DLD1 (cell line): ENCODE results near the gene SCARB1.

Experiments used
- in situ Hi-C: cut with HindIII; loops from 2 replicates; pipeline ENCODE4 v1.10.0; 2017; ENCODE audit warnings: low sequenced_read_pairs

Gene SCARB1

DNA sequence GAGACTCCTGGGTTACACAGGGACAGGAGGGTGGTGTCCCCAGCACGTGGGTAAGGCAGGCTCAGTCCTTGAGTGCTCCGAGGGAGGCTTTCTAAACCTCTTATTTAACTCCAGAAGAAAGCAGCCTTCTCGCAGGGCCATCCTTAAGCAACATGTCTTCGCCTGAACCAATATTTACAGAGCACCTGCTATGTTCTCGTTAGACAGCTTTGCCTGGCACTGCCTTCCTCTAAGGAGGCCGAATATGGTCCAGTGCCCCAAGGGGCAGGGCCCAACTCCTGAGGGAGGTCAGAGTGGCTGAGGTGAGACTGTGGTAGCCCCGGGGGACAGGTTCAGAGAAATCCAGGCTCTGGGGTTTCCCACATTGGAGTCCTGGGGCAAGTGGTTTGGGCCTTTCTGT is 2.1 kb upstream of the SCARB1 start:
- in situ Hi-C loops = no loop called here

DNA sequence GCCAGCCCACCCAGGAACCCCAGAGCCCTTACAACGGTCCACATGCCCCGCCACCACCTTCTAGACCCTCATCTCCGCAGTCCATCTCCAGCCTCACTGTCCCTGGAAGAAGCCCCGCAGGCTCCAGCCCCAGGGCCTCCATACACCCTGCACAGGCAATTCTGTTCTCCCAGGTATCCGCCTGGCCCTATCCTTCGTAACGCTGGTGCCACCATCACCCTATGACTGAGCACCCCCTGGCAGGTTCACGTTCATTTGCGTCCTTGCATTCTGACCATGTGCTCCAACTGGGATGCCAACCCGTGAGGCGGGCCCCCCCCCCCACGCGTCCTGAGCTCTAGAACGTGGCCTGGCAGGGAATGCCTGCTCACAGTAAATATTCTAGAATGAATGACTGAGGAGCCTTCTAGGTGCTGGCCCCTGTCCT is 675 bp upstream of the SCARB1 start:
- in situ Hi-C loops = no loop called here

DNA sequence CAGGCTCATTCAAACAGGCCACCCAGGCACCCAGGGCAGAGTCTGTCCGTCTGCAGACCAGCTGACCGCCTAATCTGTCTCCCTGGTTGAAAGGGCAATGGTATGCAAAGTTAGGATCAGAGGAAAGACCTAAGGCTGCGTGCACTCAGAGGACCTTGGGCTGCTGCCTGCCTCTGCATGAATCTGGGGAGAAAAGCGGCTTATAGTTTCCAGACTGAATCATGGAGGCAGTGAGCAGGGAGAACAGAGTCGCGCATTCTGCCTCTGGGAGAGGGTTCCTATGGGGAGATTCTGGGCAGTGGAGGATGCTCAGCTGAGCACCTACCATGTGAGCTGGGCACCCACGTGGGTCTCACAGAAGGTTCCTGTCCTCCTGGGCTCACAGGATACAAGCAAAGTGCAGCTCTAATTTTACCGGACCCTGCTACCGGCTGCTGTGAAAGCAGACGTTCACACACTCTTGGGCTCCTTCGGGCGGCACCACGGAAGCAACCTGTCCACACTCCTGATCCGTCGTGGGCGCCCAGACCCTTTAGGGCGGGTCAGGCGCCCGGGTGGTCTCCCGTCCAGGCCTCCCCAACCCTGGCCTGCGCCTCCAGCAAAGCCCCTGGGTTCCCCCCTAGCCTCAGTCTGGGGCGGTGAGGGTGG is 772 bp downstream of the SCARB1 start:
- in situ Hi-C loops = no loop called here

DNA sequence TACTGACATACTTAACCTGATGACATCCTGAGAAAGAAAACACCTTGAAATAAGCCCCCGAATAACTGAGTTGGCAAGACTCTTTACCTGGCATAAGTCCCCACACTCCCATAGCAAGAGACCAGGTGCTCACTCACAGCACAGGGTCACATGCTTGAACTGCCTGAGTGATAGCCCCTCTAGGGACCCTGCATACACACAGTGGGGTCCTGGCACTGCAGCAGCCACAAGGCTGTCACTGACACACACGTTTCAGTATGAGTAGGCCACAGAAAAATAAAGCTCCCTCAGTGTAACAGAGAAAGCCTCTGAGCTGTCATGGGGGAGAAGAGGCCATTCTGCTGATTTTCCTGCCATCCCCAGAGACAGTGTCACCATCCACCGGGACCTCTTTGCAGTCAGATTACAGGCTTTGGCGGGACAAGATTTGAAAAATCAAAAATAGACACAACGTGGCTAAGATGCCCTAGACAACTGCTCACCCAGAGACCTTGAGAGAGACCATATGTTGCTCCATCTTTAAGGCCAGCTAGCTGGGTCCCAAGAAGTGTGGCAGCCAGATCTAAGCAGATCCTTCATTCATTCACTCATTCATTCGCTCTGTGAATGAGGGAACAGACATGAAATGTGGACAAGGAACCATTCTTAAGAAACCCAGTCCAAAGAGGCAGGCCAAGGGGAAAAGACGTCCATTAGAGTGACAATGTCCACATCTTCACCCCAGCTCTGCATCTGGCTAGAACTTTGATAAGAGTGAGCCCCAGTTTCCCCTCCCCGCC is 1.6 kb downstream of the SCARB1 start:
- in situ Hi-C loops = no loop called here

DNA sequence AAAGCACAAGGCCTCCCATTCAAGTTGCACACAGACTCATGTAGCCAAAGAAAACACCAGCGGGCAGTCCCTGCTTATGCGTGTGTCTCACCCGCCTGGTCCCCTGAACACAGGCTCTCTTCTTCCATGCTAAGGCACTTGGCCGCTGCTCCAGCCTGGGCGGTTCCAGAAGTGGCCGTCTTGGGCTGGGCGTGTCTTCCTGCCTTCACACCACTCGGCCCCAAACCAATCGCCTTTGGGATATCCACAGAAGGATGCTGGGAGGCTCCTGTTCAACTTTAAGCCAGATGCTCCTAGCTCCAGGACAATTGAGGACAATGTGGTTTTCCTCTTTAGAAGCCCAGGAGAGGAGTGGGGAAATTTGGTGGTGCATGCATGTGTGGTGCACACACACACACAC is 2.2 kb downstream of the SCARB1 start:
- in situ Hi-C loops = no loop called here

DNA sequence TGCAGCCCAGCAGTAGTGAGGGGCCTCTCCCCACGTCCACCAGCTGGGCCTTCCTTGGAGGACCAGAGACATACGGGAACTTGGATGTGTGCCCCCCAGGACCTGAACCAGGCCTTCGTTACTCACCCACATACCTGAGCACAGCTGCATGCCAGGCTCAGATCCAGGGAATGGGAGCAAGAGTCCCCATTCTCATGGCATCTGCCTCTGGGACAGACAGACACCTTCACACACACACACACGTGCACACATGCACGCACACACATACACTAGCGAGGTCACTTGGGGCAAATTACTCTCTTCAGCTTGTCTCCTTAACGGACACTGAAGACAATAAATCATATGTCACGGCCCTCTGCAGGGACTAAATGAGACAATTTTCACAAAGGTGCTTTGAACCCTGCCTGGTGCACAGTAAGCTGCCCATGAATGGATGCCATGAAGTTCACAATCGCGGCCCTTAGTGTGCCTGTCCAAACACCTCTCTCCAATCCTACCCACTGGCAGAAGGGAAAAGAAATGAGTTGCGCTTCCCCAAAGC is 5.7 kb downstream of the SCARB1 start:
- in situ Hi-C loops = no loop called here

DNA sequence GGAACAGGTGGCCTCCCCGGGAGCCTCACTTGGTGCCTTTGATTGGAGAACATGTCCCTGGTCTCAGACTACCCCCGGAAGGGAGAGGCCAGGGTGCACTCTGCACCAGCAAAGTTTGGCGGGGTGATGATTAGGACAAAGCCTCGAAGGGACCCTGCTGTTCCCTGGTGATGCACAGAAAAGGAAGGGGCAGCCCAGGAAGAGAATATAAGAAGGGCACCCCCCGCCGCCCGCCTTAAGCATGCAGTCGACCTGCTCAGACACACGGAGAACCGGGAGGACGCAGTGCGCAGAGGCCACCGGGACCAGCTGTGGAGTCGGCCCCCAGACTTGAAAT is 6.9 kb downstream of the SCARB1 start:
- in situ Hi-C loops = no loop called here

DNA sequence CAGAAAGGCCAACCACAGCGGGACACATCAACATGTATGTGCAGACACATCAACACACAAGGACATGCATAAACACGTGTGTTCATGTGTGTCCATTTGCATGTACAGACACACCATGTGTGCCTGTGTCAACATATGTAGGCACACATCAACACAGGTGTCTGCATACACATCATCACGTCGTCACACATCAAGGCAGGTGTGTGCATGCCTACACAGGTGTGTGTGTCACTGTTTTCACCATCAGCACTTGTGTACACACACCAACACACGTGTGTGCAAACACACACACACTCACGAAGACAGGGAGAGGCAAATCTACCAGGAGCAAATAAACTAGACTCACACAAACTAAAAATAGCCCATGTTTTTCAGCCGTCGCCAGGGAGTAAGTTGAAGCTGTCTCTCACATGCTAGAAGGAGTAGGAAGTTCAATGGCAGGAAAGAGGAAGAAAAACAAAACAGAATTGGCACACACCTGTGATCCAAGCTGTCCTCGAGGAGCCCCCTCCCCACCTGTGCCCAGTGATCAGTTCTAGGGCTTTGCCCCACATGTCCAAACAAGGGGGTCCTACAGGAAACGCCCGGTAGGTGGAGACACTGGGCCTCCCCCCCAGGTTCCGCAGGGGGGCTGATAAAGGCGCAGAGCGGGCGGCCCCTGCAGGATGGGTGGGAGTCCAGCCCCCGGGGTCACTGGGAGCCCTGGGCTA is 7.4 kb downstream of the SCARB1 start:
- in situ Hi-C loops = no loop called here

DNA sequence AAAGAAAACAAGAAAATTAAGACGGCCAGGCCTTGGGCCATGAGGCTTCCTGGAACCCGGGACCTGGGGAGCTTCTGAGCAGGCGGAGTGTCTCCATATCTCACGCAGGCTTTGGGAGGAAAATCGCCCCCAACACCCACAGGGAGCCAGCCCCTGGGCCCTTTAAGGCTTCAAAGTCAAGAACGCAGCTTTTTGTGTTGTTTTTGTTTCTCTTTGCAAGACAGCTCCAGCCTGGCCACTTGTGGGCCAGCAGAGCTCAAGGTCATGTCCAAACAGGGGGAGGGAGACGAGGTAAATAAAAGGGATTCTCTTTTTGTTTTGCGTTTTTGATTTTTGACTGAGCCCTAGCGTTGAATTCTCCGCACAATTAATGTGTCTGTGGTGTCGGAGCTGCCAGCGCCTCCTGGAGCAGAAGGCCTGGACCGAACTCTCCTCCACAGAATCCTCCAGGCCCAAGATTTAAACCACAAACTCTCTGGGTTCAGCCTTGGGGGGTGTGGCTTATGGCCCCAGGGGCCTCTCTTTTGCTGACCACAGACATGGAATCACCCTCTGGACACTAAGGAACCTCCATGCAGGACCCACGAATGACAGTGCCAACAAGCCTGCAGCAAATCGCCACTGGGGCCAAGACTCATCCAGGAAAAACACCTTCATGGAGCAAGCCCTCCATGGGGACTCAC is 8.2 kb downstream of the SCARB1 start:
- in situ Hi-C loops = no loop called here

DNA sequence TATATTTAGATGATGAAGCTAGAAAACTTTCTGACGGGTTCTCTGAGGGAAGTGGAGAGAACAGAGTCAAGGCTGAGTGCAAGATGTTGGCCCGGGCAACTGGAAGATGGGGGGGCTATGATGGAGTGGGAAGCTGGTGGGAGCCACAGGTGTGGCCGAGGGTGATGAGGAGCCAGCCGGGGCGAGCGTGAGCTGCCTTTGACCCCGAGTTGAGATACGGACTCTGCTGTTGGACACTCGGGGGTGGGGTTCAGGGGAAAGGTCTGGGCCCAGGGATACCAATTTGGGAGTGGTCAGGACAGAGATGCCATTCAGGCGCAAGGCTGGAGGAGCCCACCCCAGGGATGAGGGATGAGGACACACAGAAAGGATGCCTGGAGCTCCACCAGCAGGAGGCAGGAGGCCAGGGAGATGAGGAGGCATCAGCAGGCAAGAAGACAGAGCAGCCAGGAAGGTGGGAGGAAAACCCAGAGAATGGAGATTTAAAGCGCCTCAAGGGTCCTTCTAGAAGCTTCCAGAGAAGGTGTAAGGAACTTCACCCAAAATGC is 9.0 kb downstream of the SCARB1 start:
- in situ Hi-C loops = no loop called here

DNA sequence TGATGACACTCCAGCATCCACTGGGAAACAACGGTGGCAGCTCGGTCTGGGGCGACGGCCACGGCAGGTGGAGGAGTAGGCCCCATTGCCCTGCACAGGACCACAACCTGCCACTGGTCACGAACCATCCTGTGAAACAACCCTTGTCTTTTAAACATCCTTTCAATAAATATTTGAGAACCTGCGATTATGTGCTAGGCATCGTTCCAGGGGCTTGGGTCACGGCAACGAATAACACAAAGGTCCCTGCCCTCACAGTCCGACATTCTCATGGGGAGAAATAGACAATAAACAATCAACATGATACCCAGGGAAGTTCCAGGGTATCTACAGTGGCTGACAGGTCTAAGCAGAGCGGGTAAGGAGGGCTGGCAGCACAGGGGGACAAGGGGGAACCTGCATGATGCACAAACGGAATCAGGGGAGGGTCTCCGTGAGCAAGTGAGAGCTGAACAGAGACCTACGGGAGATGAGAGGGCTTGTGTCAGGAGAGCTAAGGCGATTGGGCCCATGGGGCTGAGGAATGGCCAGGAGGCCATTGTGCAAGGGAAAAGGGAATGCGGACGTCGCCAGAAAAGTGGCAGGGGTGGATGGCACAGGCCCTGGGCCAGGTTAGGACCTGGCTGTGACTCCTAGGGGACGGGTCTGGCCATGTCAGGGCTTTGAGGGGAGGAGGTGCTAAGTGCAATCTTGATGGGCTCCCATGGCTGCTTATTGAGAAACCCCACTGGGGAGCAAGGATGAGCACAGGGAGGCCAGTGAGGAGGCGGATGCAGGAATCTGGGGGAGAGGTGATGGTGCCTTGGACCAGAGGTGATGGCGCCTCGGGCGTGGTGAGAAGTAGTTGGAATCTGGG is 9.7 kb downstream of the SCARB1 start:
- in situ Hi-C loops = no loop called here

DNA sequence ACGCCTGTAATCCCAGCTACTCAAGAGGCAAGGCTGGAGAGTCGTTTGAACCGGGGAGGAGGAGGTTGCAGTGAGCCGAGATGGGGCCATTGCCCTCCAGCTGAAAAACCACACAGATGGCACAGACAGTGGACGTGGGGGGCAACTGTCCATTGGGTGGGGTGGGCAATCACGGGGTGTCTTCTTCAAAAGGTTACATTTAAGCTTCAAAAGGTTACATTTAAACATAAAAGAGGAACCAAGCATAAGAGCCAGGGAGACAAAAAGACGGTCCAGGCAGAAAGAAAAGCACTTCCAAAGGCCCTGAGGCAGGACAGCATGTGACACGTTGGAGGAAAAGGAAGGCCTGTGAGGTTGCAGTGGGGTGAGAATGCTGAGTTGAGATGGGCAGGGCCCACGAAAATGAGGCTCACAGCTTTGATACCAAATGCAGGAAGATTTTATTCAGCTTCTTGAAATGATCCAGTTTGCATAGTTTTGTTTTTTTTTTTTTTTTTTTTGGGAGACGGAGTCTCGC is 10.7 kb downstream of the SCARB1 start:
- in situ Hi-C loops = no loop called here

DNA sequence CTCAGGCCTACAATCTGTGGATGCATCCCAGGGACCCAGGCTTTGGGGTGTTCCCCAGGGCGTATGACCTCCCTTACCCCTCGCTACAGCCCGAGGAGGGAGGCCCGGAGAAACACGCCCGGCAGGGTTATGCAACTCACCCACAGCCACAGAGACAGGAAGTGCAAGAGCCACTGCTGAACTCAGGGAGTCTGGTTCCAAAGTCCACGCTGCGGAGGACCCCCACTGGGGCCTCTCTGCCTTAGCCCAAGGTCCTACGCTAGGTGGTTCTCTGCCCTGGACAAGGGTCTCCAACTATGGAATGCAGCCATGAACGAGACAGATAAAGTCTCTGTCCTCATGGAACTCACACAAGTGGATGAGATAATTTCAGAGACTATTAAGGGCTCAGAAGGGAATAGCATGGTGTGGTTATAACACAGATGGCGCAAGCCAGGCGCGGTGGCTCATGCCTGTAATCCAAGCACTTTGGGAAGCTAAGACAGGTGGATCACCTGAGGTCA is 11.3 kb downstream of the SCARB1 start:
- in situ Hi-C loops = no loop called here

DNA sequence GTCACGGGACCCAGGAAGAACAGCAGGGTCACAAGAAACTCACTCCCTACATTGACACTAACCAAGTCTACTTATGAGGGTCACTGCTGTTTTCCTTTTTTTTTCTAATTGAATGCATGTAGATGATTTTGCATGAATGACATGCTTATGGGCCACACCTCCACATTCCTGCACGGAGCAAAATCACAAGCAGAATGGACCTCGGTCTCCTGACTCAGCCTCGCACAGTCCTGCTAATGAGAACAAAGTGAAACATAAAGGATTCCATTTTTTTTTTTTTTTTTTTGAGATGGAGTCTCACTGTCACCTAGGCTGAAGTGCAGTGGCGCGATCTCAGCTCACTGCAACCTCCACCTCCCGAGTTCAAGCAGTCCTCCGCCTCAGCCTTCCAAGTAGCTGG is 12.3 kb downstream of the SCARB1 start:
- in situ Hi-C loops = no loop called here

DNA sequence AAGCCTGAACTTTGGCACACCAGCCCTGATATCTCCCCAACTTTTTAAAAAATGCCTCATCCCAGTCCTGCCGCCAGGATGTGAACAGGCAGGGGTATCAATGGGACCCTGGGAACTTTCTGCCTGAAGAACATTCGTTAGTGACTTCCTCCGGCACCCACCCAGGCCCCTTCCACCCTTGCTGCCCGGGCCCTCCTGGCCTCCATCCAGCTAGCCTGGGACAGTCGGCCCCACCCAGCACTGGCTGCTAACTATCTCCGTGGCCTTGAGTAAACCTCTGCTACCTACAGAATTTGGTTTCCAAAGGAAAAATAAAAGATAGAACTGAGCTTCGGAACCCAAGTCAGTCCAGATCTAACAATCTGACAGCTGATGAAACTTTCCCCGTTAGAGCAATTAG is 14.3 kb downstream of the SCARB1 start:
- in situ Hi-C loops = no loop called here

DNA sequence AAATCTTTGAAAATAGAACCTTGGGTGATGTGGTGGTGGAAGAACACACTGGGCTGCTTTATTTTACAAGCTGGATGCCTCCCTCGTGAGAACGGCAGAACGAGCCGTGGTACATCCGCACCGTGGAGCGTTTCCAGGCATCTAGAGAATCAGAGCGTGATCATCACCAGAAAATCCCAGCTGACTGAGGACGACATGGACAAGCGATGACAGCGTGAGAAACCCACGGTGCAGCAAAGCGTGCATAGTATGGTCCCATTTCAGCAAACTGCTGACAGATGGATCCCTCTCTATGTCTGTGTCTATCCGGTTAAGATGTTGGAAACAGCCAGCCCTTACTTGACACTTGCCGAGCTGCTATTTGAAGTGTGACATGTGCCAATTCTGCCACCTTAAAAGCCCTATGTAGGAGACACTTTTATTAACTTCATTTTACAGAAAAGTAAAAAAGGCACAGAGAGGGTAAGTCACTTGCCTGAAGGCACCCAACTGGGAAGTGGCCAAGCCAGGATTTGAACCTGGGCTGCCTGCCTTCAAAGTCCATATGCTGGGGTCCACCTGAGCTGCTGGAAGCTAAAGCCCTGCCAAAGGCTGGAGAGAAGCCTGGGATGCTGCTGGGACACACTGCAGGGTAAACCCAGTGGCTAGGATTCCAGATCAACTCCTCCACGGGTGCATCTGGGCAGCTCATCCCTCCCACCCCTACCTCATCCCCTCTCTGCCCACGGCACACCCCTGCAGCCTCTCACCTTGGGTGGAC is 14.9 kb downstream of the SCARB1 start:
- in situ Hi-C loops = no loop called here

DNA sequence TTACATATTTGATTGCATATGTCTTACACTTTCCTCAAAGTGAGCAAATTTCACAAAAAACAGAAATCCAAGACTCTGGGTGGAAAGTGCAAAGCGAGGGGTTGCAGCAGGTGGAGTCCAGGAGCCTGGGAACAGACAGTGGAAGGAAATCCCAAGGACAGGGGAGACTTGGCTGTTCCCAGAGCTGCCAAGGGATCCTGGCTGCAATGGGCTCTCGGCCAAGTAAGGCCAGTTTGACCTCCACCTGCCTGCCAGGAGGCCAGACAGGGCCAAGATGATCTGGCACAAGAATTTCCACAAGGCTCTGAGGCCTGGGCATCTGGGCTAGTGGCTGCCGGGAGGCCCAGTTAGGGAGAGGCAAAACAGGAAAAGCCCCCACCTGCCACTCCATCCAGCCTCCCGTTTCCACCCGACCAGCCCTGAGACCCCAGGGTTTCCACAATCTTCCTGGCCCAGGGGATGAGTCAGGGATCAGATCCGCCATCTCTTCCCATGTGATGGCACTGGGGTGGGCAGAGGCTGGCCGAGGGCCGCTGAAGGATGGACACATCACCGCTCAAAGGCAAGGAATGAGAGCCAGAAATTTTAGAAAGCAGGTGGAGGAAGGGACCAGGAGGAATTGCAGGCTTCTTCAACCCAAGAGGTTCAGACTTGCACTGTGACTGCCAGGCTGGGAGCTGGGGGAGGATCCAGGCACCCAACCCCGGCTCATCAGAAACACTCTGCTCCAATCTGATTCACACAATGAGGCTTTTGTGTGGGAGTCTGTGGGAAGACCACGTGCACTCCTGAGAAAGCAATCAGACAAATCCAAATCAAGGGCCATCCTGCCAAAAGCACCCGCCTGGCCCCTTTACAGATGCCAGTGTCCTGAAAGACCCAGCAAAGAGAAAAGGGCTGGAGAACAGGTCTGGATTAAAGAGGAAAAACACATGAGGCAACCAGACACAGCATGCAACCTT is 16.3 kb downstream of the SCARB1 start:
- in situ Hi-C loops = no loop called here
